Epidermal melanocyte (primary cell): ENCODE data around the gene IQGAP2.

Experiments
- DNase-seq: peaks from one replicate; pipeline ENCODE4 v3.0.0; 2011; ENCODE audit warnings: low spot score; ENCODE audit not compliant: insufficient read length

IQGAP2 gene

DNA sequence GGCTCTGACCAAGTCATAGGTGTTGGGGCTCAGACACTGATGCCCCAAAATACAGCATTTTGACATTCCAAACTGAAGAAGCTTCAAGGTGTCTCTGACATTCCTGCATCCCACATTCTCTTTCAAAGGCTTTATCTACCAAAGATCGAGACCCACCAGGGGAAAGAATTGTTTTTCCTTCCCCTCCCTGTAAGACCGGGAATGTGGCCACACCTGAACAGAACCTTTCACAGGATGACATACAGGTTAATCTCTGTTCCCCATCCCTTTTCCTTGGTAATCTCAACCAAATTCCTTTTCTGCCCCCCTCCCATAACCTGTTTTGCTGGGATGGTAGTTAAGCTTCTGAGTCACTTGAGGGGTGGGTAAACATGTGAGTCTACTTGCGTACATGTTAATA, 72.3 kb downstream of the IQGAP2 start:
- no peak for DNase-seq

DNA sequence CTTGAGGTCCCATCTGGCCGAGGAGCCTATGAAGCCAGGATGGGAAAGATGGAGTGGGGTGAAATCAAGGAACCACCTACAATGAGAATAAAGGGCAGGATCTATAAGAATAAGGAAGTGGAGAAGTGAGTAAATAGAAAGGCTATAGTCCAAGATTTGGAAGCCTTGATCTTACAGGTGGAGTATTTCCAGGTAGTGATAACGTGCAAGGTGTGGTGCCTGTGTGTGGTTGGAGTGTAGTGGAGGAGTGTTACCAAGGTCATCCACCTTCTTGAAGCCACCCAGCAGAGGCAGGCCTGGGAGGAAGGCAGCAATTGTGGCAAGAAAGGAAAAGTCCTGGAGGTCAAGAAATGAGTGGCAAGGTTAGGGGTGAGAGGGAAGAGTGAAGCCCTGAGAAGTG, 72.9 kb downstream of the IQGAP2 start:
- DNase-seq, result no peak

DNA sequence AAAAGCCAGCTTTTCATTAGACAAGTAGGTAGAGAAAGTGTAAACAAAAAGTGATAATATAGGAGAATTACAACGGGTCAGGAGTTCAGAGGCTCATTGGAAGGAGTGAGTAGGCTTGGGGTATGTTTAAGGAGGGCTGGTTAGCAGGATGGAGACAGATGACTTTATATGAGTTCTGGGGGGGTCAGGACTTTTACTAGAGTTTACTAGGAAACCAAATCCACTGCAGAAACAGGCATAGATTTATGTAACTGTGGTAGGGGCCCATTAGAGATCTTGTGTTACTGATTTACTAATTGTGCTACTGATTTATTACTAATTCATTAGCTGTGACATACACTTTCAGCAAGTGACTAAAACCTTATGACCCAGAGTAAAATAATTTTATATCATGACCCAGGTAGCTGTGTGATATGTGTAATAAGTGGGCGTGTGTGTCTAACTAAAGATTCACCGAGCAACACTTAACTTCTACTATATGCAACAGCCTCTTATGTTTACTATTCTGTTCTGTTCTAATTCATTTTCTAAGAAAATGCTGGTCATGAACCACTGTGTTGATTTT, 73.5 kb downstream of the IQGAP2 start:
- DNase-seq, result no peak

DNA sequence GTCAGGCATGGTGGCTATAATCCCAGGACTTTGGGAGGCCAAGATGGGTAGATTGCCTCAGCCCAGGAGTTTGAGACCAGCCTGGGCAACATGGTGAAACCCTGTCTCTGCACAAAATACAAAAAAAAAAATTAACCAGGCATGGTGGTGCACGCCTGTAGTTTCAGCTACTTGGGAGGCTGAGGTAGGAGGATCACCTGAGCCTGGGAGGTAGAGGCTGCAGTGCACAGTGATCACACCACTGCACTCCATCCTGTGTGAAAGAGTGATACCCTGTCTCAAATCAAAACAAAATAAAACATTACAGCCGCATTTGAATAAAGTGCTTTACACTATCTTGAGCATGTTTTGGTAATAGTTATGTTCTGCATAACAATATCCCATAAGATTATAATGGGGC, 74.0 kb downstream of the IQGAP2 start:
- DNase-seq, result no peak

DNA sequence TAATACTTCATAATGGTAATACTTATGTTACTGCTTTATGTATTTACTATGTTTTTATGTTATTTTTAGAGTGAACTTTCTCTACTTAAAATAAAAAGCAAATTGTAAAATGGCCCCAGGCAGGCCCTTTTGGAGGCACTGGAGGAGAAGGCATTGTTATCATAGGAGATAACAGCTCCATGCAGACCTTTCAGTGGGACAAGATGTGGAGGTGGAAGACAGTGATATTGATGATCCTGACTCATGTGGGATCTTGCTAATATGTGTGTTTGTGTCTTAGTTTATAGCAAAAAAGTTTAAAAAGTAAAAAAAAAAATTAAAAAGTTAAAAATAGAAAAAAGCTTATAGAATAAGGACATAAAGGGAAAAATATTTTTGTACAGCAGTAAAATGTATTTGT, 74.5 kb downstream of the IQGAP2 start:
- DNase-seq, result no peak

DNA sequence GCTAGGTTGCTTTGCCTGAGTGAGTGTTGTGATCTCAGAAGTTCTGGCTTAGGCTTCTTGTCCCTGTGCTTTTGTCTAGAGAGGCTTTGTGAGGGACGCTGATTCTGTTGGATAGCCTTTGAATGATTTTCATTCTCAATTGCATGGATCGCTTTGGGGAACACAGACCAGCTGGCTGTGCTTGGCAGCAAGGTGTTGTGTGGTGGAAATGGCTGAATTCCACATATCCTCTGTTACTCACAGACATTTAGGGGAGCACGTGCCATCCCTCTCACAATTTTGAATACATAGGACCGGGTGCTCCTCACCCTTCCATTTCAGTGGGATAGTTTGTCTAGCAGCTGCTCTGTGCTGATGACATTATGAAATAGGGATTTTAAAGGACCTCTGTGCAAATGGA, 76.2 kb downstream of the IQGAP2 start:
- DNase-seq, result no peak

DNA sequence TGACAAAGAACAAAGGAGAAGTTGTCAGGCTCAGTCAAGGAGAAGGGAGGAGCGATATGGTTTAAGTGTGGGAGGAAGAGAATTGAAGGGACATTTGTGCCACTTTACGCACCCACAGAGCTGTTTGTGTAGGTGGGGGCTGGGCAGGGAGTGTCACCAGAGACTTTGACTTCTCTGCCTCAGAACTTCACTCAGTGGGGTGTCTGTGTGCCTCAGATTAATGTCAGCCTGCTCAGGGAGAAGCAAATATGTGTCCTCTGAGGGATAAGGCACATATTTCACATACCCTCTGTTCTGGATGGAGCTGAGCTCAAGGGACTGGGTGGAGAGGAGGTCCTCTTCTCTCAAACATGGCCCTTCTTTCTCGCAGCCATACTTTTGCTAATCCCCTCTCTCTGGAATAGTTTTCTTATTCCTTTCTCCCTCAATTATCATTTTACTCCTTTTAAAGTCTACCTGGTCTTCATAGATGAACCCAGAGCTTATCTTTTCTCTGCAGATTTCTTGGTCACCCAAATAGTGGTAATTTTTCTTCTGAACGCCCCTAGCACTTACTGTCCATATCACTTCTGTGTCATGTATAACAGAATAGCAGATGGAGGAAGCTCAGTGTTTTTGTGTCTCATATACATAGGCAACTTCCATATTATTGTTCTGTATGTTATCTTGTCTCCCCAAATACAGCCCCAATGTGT, 77.0 kb downstream of the IQGAP2 start:
- DNase-seq, result no peak

DNA sequence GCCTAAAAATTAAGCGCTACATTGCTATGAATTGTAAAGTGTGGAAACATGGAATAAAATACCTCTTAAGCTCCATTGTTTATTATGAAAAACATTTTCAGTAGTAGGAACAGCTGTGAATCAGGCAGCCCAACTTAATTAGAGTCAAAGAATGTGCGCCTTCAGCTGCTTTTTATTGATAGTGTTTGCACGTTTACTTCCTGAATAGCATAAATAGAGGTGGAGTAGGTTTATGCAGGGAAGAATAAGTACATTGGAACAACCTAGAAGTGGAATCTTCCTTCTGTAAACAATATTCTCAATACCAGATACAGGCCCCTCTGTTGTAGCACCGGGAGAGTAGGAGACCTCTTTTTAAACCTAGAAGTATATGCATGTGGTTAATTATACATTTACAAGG, 79.9 kb downstream of the IQGAP2 start:
- no peak for DNase-seq

DNA sequence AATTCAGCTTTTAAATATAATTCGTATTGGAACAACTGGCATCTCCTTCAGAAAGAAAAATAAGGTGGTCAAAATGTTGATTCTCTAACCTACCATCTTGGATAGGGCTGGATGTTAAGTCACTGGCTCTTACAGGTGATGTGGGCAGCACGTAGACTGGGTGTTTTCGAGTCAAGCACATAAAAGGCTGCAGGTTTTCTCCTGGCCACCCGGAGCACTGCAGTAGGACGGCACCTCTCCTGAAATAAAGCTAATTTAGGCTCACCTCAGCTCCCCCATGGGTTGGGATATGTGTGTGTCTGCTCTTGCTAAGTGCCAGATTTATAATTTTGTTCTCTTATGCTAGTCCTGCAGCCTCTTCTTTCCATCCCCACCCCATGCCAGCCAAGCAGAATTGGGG, 80.3 kb downstream of the IQGAP2 start:
- DNase-seq, result no peak

DNA sequence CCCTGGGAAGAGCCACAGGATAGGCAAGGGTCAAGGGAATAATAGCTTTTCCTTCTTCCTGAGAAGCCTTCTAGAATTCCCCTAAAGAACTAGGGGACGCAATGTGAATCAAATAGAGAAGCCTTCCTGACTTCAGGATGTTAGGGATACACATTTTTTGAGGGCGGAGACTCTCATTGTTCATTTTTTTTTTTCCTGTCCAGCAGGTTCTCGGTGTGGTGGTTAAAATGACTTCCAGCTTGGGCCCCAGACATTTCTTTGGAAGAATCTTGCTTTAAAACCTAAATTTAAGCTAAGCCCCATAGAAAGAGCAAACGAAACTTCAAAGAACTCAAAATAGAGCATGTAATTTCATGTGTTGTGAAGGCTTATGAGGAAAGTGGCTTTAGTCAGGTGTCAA, 80.8 kb downstream of the IQGAP2 start:
- DNase-seq, result no peak

DNA sequence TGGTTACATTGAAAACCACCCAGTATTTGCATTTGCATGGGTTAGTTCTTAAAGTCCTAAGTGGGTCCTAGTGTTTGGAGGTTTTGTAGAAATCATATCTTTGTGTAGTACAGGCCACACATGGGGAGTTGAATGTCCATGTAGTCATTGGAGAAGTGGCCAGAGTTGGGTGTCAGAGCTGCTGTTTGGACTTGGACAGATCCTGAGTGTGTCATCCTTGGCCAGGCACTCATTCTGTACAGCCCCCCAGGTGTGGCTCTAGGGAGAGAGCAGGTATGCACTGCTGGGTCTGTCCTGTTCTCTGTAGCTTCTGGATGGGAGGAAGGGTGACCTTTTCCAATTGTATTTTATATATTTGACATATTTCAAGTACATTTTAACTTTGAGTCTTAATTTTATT, 82.4 kb downstream of the IQGAP2 start:
- no peak for DNase-seq

DNA sequence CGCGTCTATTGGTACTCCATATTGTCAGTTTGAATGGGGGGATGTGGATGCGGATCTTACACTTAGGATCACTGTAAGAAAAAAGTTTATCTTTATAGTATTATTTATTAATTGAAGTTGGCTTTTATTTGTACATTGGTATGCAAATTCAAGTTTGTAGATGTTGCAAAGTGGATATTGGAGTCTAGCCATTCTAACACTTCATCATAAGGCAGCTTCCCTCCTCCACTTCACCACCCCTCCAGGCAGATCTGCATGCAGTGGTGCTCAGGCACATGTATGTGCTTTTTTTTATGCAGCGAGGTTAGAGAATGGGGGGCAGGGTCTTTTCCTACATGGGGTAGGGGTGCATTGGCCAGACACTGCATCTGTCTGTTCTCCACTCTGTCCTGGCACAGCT, 84.3 kb downstream of the IQGAP2 start:
- DNase-seq, result no peak

DNA sequence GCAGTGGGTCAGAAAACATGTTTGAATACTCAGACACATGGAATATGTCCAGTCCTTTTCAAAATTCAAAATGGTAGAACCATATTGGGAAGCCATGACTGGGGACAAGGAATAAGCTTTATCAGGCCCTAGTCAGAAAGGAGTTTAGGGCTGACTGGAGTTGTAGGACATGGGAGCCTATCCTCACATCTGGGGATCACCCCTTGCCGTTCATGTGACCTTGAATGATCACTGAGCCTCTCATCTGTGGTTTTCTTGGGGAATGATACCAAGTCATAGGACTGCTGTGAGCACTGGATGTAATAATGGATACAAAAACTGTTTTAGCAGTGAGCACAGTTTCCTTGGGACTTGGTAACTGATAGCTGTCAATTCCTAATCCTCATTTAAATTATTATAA, 84.7 kb downstream of the IQGAP2 start:
- no peak for DNase-seq

DNA sequence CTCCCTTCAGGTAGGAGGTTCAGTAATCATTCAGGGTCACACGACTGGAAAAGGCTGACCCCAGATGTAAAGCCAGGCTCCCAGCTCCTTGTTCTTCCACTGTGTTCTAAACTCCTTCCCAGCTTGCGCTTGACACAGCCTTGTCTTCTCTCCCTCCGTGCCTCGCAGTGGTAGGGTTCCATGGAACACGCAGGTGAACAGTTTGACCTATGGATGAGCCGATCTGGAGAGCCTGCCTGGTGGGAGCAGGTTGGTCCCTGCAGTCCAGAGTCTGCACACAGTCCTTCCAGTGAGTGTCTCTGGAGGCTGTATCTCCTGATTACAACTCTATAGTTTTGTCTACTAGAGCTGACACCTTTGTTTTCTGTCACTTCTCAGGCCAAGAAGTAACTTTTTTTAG, 85.9 kb downstream of the IQGAP2 start:
- no peak for DNase-seq

DNA sequence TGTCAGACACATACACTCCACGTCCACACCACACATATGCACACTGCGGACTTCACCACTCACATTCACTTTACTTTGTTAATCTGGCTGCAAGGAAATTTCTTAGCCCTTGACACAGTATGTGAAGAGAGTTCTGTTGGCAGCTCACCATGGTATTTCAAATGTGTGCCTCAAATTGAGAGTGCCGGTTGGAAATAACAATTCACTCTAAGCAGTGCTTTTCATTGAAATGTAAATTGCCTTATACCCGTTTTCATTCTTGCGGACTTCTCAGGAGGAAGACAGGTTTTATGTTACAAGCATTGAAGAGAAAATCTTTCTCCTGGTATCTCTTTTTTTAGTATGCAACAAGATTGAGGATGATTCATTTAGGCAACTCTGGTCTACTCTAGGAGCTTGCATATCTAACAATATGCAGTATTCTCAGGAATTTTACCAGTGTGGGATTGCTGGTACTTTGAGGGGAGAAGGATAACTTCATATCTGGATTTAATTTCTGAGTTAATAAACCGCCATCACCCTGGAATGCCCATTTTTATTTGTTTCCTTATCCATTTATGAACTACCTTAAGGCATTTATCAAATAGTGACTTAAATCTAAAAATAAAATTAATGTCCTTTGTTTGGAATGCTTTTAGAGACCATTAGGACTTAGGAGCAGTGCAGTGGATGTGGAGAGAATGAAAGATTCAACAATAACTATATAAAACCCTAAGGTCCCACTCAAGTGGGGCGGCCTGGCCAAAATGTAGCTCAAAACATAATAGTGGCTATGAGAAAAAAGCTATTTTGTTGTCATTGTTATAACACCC, 87.0 kb downstream of the IQGAP2 start:
- DNase-seq, result no peak

DNA sequence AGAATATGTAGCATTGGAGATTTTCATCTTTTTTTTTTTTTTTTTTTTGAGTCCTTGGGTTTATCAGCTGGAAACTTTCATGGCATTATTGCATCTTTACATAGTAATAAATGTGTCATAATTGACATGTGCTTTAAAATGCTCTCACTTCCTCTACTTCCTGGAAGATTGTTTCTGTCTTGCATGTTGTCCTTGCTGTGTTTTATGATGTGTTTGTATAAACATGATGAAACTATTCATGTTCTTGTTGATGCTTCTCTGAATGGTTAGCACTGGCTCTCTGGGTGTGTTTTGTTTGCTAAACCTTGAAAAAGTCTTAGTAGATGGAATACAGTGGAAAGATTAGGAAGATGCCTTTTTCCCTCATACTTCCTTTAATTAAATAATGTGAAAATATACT, 87.9 kb downstream of the IQGAP2 start:
- DNase-seq, result no peak

DNA sequence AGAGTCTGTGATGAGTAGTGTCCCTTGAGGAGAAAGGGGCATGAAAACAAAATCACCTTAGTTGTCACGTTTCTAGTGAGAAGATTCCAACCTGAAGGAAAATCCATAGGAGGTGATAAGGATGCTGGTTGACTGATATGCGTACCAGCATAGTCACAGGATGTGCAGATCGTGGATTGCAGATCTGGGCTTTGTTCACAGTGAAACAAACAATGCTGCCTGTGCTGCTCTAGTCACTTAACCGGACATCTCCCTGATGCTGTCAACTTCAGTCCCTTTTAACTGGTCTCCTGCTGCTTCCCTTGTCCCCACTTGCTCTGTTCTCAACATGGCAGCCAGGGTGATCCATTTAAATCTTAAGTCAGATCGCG, 89.7 kb downstream of the IQGAP2 start:
- DNase-seq, result no peak

DNA sequence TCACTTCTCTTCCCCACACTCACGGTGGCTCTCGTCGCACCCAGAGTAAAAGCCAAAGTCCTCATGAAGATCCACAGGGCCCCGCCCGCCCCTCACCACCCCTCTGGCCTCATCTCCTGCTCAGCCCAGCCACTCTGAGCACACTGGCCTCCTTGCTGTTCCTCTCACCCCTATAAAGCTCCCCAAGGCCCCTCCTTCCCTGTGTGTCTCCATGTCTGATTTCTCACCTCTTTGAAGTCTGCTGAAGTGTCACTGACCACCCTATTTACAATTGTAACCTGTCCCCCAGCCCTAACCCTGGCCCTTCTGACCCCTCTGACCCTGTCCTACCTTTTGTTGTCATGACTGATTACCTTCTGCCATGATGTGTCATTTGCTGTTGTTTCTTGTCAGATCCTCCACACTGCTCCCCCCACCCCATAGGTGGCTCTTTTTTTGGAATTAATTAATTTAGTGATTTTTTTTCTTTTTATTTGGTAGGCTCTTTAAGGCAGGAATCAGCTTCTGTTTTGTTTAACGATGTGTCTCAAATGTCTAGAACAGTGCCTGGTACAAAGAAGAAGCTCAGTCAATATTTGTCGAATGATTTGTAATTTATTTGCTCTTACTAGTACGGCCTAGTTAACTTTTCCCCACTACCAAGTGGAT, 90.2 kb downstream of the IQGAP2 start:
- DNase-seq, result no peak

DNA sequence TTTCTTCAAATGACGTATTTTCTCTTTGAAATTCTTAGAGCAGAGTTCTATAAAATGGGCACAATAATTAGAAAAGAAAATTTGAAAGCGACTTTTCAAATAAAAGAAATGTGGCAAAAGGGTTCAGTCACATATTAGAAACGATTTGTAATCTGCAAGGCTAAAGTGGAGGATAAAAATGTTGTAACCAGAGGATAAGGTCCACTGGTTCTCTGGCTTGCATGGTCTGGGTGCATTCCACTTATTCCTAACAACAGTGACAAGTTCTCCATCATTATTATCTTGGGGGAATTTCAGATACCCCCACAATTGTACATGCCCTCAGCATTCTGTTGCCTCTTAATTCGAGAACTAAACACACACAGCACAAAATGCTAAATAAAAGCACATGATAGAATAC, 91.1 kb downstream of the IQGAP2 start:
- no peak for DNase-seq

DNA sequence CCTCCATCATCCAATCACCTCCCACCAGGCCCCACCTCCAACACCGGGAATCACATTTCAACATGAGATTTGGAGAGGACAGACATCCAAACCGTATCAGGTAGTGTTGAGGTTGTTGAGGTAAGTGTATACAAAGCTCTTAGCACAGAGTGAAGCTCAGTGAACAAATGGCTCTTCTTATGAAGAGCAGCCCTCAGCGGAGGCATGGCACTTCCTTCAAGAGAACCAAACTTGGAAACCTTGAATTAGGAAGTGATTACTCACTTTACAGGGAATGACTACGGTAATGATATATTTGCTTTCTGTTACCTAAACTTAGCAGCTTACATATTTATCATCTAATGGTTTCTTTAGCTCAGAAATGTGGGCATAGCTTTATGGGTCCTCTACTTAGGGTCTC, 92.8 kb downstream of the IQGAP2 start:
- no peak for DNase-seq

DNA sequence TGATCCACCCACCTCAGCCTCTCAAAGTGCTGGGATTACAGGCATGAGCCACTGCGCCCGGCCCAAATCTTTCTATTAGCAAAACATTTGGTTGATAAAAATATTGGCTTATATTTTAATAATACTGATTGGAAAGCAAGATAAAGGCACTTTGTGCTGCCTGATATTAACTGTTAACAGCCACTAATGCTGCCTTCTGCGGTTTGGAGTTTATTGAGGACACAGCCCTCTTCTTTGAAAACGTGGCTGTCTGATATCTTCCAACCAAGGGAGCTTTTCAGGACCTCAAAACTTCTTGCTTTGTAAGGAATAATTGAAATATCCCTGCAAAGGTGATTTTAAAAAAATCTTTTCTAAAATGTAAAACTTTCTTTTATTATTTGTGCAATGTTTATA, 94.0 kb downstream of the IQGAP2 start:
- no peak for DNase-seq

DNA sequence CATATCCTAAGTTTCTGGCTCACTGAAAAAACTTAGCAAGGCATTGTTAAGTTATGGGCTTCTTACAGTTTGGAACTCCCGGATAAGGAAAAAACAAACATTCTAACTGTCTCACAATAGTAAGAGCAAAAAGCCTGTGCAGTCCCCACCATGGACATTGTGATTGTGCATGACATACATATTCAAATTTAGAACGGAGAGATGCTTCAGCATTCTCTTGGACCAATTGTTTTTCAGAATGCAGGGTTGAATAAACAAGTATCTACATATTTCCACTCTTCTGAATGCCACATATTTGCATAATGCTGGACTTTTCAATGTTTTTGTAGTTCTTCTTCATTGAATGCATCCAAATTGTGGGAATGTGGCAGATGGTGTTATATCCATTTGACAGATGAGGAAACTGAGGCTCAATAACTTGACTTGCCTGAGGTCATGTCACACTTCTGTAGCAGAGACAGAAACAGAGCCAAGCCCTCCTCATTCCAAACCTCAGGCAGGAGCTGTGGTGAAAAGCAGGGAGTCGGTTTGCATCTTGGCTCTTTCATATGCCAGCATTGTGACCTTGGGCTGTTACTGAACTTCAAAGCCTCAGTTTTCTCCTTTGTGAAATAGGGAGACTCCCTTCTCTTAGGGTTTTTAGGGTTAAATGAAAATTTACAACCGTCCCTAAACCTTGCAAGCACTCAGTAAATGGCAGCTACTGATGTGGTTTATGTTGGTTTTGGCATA, 95.1 kb downstream of the IQGAP2 start:
- DNase-seq, result no peak
